ENCODE data around the gene TMEM74B.
"Not testable (repeated sequence)": the region's sequence is repeated elsewhere in the genome, so short reads cannot be mapped to it uniquely, and the experiment has no call there.

TMEM74B gene

GRCh38 chr20:1177680-1178079 is 7.1 kb downstream of the TMEM74B start:
- DNase-seq, result no peak

DNA sequence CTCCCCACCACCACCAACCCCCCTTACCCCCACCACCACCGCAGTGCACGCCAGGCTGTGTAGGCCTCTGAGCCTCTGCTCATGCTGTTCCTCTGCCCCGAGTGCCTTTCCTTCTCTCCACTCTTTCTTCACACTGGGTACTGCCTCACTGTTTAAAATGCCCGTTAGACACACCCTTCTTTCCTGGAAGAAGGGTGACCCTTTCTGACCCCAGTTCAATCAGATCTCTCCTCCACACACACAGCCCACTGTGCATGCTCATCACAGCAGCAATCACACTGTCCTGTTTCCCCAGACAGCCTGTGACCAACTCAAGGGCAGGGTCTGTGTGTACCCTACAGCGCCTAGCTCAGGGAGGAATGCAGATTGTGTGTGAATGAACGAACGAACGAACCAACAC is 10.0 kb downstream of the TMEM74B start:
- no peak for DNase-seq

GRCh38 chr20:1173698-1174097 is 11.1 kb downstream of the TMEM74B start:
- no peak for DNase-seq

DNA sequence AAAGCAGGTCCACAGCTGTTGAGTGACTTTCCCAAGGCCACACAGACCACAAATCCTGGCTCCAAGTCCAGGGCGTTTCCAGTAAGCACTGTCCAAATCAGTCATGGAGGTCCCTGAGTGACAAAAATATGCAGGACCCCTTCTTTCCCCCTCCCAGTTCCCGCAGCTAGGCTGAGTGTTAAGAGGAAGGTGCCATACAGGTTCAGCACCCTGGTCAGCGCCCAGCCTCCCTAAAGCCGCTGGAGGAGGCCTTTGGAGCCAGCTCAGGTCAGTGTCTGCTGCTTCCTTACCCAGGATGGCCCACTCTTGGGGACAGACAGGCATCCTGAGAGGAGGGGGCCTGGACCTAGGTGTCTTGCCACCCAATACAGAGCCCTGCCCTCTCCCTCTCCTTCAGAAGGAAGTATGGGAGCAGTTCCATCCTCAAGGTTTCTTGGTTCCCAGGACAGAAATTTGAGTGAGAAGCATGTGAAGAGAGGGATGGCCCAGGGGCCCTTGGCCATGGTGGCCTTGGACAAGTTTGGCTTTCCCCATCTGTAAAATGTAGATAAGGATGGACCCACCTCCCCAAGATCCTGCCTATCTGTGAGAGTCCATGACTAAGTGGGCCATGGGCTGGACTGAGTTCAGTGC is 13.2 kb downstream of the TMEM74B start:
- no peak for DNase-seq

DNA sequence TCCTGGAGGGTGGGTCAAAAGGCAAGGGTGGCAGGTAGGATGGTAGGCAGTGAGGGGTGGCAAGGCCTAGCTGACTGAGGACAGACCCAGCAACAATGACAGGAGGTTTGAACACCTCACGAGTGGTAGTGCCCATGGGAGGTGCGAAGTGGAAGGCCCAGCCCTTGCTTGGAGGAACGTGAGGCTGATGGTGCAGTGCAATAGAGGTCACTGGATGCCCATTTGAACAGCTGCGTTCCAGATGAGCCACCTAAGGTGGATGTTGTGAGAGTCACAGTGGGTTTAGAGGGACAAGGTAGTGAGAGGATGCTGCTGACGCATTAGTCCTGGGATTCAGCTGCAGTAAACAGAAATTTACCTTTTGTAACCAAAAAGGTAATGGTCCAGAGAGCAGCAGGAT is 15.6 kb downstream of the TMEM74B start:
- no peak for DNase-seq

- no peak for DNase-seq
Observed at GRCh38 chr20:1166948-1167720, 17.6 kb downstream of the TMEM74B start.

DNA sequence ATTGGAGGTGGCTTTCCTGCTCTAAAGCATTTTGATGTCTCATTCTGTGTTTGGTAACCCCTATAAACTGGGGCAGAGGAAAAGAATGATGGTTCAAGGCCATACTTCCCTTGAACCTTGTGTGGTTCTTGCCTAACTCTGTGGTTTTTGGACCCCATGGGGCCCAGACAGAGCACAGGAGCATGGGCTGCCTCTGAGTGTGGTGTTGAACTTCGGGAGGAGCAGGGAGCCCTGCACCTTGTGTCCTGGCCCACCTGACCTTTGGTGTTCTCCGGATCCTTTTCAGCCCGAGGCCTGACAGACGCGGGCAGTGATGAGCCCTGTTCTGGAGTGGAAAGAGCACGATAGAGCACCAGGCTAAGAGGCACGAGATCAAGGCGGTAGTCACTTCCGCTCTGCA is 18.8 kb downstream of the TMEM74B start:
- no peak for DNase-seq

DNA sequence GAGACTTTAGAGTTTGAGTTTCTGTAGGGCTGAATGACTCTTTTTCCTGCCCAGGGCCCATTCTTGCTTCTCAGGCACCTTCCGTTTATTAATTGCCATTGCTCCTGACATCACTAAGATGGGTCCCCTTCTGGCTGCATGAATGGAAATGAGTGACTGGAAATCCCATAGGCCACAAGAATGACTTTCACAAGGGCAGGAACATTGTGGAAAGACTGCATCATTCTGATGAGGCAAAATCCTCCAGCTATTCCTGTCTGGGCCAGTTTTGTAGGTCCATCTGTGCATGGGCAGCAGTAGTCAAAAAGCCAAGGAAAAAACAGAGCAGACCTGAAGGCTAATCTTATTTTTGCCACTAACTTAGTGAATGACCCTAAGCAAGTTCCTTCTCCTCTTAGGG is 19.3 kb downstream of the TMEM74B start:
- no peak for DNase-seq

- DNase-seq, result no peak
Observed at GRCh38 chr20:1164871-1165270, 19.9 kb downstream of the TMEM74B start.

DNA sequence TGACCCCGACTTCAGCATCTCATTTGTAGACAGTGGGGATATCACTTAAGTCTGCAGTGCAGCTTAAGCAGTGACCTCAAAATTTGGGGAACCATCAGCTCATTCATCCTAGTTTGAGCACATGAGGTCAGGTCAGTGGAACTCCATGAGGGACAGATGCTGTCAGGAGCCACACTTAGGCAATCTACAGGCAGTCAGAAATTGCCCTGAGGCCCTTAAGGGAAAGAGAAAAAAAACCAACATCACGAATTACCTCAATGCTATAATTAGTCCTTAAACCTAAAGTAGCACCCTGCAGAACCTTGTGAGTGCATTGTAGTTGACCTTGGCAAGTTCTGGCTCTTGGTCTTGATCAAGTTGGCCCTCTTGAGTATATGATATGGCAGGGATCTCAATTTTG is 21.1 kb downstream of the TMEM74B start:
- DNase-seq, result no peak

DNA sequence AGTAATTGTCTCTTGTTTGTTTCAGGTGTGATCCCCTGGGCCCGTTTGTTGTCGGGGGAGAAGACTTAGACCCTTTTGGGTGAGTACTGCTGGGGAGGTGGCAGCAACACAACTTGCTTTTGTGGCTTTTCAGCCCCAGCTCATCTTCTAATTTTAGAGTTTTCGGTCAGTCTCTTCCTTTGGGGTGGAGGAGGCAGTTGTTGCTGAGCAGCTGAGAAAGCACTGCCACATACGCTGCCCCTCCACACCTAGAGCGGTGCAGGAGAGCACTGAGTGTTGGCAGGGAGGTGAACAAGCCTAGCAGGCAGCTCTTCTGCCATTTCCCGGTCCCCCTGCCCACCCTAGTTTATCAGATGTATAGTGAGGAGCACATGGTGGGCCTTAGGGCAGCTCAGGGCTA is 21.7 kb downstream of the TMEM74B start:
- no peak for DNase-seq

GRCh38 chr20:1160991-1161390 is 23.8 kb downstream of the TMEM74B start:
- DNase-seq, result no peak

- DNase-seq, result no peak
Observed at GRCh38 chr20:1160496-1160895, 24.3 kb downstream of the TMEM74B start.

- DNase-seq, result no peak
Observed at GRCh38 chr20:1155342-1155741, 29.4 kb downstream of the TMEM74B start.

- no peak for DNase-seq
Observed at GRCh38 chr20:1154691-1155090, 30.1 kb downstream of the TMEM74B start.

- no peak for DNase-seq
Observed at GRCh38 chr20:1154226-1154625, 30.6 kb downstream of the TMEM74B start.

DNA sequence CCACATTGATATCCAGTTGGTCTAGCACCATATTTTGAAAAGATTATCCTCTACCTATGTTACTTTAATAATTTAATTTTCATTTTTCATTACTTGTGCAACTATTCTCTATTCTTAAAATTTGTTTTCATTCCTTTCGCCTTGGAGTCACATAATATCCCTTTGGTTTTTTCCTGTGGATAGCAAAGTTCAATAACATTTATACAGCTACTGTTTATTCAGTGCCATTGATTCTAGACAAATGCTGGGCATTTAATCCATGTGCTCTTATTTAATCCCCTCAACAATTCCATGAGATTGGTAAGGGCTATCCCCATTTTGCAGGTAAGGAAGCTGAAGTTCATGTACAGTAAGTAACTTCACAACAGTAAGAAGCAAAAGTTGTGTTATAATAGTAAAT is 33.8 kb downstream of the TMEM74B start:
- DNase-seq, result no peak

- no peak for DNase-seq
Observed at GRCh38 chr20:1150218-1150617, 34.6 kb downstream of the TMEM74B start.

DNA sequence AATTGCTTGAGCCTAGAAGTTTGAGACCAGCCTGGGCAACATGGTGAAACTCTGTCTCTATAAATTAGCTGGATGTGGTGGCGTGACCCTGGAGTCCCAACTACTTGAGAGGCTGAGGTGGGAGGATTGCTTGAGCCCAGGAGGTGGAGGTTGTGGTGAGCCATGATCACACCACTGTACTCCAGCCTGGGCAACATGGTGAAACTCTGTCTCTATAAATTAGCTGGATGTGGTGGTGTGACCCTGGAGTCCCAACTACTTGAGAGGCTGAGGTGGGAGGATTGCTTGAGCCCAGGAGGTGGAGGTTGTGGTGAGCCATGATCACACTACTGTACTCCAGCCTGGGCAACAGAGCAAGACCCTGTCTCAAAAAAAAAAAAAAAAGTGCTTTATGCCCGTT is 35.0 kb downstream of the TMEM74B start:
- DNase-seq, result not testable (repeated sequence)

DNA sequence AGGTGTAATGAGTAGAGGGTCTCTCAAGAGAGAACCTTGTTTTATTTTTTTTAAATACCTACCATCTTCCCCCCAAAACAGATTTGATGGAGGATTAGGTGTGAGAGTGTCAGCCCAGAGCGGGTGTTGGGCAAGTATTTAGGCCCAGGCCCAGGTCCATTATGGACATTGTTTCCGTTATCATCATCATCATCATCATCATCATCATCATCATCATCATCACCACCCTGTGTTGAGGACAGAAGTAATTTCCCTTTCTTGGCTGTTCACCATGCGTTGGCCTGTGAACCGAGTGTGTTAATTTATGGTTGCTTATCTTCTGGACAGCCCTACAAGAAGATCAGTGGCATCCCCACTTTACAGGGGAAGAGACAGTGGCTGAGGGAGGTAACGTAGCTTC is 37.8 kb downstream of the TMEM74B start:
- no peak for DNase-seq

- no peak for DNase-seq
Observed at GRCh38 chr20:1144401-1145172, 40.2 kb downstream of the TMEM74B start.

DNA sequence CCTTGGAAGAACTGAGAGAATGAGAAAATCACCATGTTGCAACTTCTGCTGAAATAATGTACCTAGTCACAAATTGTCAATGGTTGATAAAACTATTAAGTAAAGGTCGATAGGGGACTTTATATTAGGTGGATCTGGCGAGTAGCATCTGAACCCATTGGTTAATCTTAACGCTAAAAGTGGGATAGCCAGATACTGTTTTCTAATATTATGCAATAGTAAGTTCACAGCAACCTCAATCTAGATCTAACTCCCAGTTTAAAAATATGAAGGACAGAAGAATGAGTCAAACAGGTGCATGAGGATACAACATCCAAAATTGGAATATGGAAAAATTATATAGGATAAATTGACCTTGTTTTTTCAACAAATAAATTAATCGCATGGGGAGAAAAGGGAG is 47.5 kb downstream of the TMEM74B start:
- DNase-seq, result no peak

DNA sequence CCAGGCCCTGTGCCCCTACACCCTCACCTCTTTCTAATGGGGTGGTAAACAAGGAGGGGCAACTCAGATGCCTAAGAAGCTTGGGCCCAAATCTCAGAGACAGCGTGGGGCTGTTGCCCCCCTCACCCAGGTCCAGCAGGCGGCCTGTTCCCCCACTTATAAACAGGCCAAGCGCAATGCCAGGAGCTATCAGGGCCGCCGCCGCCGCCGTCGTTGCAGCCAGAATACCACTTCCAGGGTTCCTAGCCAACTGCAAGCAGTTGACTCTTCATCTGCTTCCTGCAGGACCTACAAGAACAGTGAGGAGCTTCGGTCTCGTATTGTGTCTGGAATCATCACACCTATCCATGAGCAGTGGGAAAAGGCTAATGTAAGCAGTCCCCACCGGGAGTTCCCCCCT is 49.9 kb downstream of the TMEM74B start:
- no peak for DNase-seq

DNA sequence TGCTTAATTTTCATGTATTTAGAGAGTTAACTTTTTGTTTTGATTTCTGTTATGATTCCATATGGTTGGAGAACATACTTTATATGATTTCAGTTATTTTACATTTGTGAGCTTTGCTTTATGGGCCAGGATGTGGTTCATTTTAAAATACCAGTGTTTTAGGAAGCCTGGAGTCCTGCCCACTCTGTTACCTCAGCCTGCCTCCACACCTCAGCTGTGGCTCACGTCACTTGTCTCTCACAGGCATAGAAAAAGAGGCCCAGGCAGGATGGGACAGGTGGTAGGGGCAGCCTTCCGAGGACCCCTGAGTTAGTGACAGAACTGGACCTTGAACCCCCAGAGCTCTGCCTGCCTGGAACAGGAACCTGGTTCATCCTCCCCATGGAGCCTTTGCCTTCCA is 50.4 kb downstream of the TMEM74B start:
- no peak for DNase-seq

Measured in NK-92 treated with Interleukin-12 subunit alpha and Interleukin-12 subunit beta, amount 100 ng/mL, for 24 hours (cell line).